ENCODE measurements around the gene BAMBI. TPM values are rescaled to one million over a fixed set of nuclear protein-coding genes. Genes with fewer than 3 reads are reported as not detected.

The BAMBI gene
- total and polyA plus RNA-seq, 7 donors: 0.44 to 2.9 (median 0.99) TPM

- Histone ChIP-seq H3K36me3 (ENCODE audit: insufficient read depth in 1 of 2, low read depth in 1 of 2) (no peaks in the 10 kb centered on the region), H3K27me3 (ENCODE audit: insufficient read depth in 3 of 3, low read length in 2 of 3) (no peaks in the 10 kb centered on the region), H3K27ac (no peak overlapping the region), H3K4me1 (no peaks in the 10 kb centered on the region), H3K4me3 (no peak overlapping the region), H3K9me3 (no peaks in the 10 kb centered on the region)
- ATAC-seq (no peak), DNase-seq (no peak)
- WGBS, 3 donors: 69 to 74% (median 70%) methylated on average over 7 of the region's 7 CpGs
- intact Hi-C loops (cut with DNase I): no loop called here
- TF ChIP-seq CTCF (IDR thresholded peaks at IDR 0.05): no peak
These were observed 52.9 kb downstream of the BAMBI start for GRCh38 chr10:28730031-28730778.

DNA sequence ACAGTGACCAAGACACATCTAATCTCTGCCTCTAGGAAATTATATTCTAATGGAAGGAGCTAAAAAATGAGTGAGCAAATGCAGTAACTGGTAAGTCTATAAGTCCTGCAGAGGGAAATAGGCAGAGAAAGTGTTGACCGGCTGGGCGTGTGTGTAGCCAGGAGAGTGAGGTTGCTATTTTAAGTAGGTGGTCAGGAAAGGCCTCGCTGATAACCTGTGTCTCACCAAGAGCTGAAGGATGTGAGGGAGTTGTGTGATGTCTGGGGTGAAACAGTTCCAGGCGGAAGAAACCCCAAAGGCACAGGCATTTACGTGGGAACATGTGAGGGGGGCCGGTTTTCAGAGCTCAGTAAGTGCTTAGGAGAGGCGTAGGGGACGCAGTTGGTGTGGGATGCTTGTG lies 54.8 kb downstream of the BAMBI start:
- Histone ChIP-seq H3K27me3 (ENCODE audit: insufficient read depth in 3 of 3, low read length in 2 of 3) (no peaks in the 10 kb centered on the region), H3K36me3 (ENCODE audit: insufficient read depth in 1 of 2, low read depth in 1 of 2) (no peaks in the 10 kb centered on the region), H3K4me1 (no peaks in the 10 kb centered on the region), H3K27ac (no peak overlapping the region), H3K9me3 (no peaks in the 10 kb centered on the region), H3K4me3 (no peak overlapping the region)
- intact Hi-C loops (cut with DNase I): no loop called here
- DNase-seq (no peak), ATAC-seq (no peak)
- WGBS, 3 donors: 91 to 93% (median 93%) methylated on average over 8 of the region's 8 CpGs
- TF ChIP-seq CTCF (IDR thresholded peaks at IDR 0.05): no peak

Other genes starting within 250 kb of the BAMBI start
- 10 to 100 TPM; 61.9 to 75.1 (median 65.2) TPM for gene WAC, start 144.4 kb upstream of the BAMBI start, total RNA-seq
- 10 to 100 TPM; 33.9 to 79.9 (median 37.4) TPM for gene WAC, start 144.4 kb upstream of the BAMBI start, polyA plus RNA-seq